Ectodermal cell (in vitro differentiated cells): ENCODE measurements around the gene HOXD9. TPM values are rescaled to one million over a fixed set of nuclear protein-coding genes. Genes with fewer than 3 reads are reported as not detected.
A peak's percentile ranks its signal among the peaks of the same experiment; 100 is the strongest.

Source experiments
- H3K27ac ChIP-seq: 2 replicates; pipeline ENCODE4 v1.7.0; 2013; ENCODE audit warnings: mild to moderate bottlenecking, low read depth, low read length; ENCODE audit not compliant: insufficient read depth, poor library complexity, severe bottlenecking
- H3K27me3 ChIP-seq: 2 replicates; pipeline ENCODE4 v1.7.0; 2013; ENCODE audit warnings: mild to moderate bottlenecking, low read length; ENCODE audit not compliant: insufficient read depth, control insufficient read depth, poor library complexity, severe bottlenecking
- H3K36me3 ChIP-seq: one replicate; pipeline ENCODE4 v1.7.0; 2013; ENCODE audit warnings: low read length; ENCODE audit not compliant: control insufficient read depth, insufficient read depth
- H3K4me1 ChIP-seq: one replicate; pipeline ENCODE4 v1.7.0; 2013; ENCODE audit warnings: low read length; ENCODE audit not compliant: control insufficient read depth, insufficient read depth
- H3K4me3 ChIP-seq: 2 replicates; pipeline ENCODE4 v1.7.0; 2013; ENCODE audit warnings: low read depth, low read length, control low read depth; ENCODE audit not compliant: insufficient read depth
- H3K9me3 ChIP-seq: 2 replicates; pipeline ENCODE4 v1.7.0; 2013; ENCODE audit warnings: mild to moderate bottlenecking, low read length, moderate library complexity; ENCODE audit not compliant: control insufficient read depth
- WGBS, 2 experiments: methylation state at CpG; one replicate each; pipeline ENCODE4 v1.1.7; 2013; ENCODE audit warnings: missing lambda C conversion rate in 2 of 2; 5-methylcytosine and 5-hydroxymethylcytosine counted together
- polyA plus RNA-seq, 4 experiments: library from polyadenylated mRNA; stranded (reverse); fragments of 50-300 nt; gene quantifications; one replicate each; pipeline ENCODE4 v1.2.3, GENCODE V29; 2013

HOXD9 gene
- not detected for polyA plus RNA-seq (2013, experiment 1 of 4)
- polyA plus RNA-seq (2013, experiment 2 of 4) = not detected
- not detected for polyA plus RNA-seq (2013, experiment 3 of 4)
- 0.12 TPM for polyA plus RNA-seq (2013, experiment 4 of 4)

DNA sequence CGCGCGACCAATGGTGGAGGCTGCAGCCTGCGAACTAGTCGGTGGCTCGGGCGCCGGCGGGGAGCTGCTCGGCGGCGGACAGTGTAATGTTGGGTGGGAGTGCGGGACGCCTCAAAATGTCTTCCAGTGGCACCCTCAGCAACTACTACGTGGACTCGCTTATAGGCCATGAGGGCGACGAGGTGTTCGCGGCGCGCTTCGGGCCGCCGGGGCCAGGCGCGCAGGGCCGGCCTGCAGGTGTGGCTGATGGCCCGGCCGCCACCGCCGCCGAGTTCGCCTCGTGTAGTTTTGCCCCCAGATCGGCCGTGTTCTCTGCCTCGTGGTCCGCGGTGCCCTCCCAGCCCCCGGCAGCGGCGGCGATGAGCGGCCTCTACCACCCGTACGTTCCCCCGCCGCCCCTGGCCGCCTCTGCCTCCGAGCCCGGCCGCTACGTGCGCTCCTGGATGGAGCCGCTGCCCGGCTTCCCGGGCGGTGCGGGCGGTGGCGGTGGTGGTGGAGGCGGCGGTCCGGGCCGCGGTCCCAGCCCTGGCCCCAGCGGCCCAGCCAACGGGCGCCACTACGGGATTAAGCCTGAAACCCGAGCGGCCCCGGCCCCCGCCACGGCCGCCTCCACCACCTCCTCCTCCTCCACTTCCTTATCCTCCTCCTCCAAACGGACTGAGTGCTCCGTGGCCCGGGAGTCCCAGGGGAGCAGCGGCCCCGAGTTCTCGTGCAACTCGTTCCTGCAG lies at the start of gene HOXD9:
HOXD9 (plus strand) TSS at position 37 of the 728 bp plus-strand sequence; CDS start at position 87, 50 bp downstream.
- H3K4me3 ChIP-seq = peak within 1 kb of the TSS; percentile 24
- WGBS, 2 experiments = 1% methylated on average over 84 of the region's 84 CpGs
- H3K4me1 ChIP-seq = no peaks in the 10 kb centered on the region
- H3K27ac ChIP-seq = no peak within 1 kb of the TSS
- no peaks in the 10 kb centered on the region for H3K9me3 ChIP-seq
- no peaks in the 10 kb centered on the region for H3K36me3 ChIP-seq
- peaks cover 100% of the 10 kb centered on the region for H3K27me3 ChIP-seq

DNA sequence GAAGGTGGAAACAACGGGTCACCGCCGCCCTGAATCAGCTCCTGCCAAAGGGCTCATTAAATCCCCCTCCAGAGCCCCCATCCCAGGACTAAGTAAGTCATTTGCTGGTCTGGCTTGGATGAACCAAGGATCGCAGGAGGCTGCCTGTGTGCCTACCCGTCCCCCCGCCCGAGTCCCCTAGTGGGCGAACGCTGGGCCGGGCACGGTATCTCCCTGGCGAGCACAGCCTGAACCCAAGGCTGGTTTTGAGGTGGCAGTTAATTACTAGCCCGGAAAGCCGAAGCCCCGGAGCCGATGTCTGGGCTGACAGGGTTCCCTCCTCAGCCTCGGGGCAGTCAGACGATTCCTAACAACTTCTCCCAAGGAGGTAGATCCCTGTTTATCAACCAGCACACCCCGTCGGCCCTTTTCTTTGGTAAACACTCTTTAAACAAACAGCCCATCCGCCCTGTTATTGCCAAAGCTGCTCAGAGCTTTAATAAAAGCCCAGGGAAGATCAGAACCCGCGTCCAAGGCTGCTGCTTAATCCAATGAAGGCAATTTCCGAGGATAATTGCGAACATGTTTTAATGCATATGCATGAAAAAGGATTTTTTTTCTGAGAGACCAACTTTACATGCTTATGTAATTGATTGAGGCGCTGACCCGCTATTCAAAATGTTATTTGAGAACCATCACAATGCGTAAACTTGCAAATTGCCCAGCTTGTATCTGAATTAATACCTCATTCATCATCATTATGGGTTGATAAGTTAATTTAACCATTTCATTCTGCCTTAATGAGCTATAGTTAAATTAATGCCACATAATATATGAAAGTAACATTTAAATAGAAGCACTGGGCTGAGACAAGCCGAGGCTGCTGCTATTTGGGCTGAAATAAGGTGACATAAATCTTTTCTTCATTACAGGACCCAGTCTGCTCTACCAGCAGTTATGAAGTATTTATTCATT lies 49.3 kb upstream of the HOXD9 start:
- no peaks in the 10 kb centered on the region for H3K4me1 ChIP-seq
- no peaks in the 10 kb centered on the region for H3K36me3 ChIP-seq
- H3K9me3 ChIP-seq = no peaks in the 10 kb centered on the region
- H3K27me3 ChIP-seq = peaks cover 99% of the 10 kb centered on the region
- 78% methylated on average over 29 of the region's 29 CpGs for WGBS, 2 experiments
- H3K27ac ChIP-seq = no peak overlapping the region
- H3K4me3 ChIP-seq = no peak overlapping the region

DNA sequence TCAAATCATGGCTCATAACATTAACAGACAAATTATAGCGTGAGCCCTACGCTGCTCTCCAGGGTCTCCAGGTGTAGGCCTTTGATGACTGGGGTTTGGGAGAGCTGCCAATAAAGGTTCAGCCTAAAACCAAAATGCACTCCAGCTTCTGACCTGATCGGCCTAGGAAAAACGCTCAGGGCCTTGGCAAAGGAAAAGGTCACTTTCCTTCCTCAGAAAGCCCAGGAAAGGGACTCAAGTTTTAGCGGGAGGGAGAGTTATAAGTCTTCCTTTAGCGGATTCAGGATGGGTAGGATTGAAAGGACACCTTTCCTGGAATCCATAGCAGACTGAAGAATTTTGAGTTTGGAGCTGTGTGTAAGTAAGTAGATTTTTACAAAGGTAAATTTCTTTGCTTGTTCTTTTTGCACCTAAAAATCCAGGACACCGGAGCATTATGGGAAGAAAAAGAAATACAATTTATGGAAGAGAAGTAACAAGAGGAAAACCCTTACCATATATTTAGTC lies 47.5 kb upstream of the HOXD9 start:
- no peaks in the 10 kb centered on the region for H3K36me3 ChIP-seq
- no peak overlapping the region for H3K4me3 ChIP-seq
- H3K4me1 ChIP-seq = no peaks in the 10 kb centered on the region
- H3K27ac ChIP-seq = no peak overlapping the region
- WGBS, 2 experiments = 69 to 70% methylated on average over 6 of the region's 7 CpGs
- H3K9me3 ChIP-seq = no peaks in the 10 kb centered on the region
- peaks cover 99% of the 10 kb centered on the region for H3K27me3 ChIP-seq

DNA sequence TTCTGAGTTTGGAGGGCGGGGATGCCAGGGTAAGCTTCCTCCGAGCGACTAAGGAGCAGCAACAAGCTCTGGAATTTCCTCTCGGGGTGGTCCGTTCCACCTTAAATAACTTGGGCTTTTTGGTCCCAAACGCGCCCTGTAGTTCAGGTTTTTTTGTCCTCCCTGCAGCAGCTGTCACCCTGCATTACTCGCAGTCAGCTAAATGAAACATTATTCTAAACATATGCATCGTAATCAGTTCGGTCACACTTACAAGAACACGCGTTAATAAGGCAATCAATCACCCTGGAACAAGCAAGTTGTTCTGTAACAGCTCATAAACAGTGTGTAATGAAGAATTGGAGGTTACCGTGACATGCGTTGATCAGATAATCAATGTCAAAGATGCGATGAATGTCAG lies 47.0 kb upstream of the HOXD9 start:
- peaks cover 1% of the 10 kb centered on the region for H3K4me1 ChIP-seq
- no peak overlapping the region for H3K27ac ChIP-seq
- no peaks in the 10 kb centered on the region for H3K36me3 ChIP-seq
- 29 to 31% methylated on average over 15 of the region's 15 CpGs for WGBS, 2 experiments
- H3K27me3 ChIP-seq = peaks cover 99% of the 10 kb centered on the region
- no peaks in the 10 kb centered on the region for H3K9me3 ChIP-seq
- H3K4me3 ChIP-seq = no peak overlapping the region

DNA sequence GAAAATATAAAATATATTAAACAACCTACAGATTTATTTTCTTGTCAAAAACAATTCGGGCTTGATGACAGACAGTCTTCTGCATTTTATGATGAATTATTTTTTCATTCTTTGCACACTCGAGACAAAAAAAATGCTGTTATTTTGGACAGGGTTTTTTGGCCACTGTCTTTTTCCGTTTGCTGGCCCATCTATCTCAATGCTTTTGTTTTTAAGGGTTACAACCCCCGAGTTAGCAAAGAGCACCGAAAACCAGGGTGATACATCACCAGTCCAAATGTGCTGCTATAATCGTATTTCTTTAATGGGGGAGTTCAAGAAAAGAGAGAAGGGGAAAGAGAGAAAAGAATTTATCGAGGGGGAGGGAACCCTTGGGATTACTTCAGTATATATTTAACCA lies 46.5 kb upstream of the HOXD9 start:
- H3K27me3 ChIP-seq = peaks cover 99% of the 10 kb centered on the region
- H3K9me3 ChIP-seq = no peaks in the 10 kb centered on the region
- H3K27ac ChIP-seq = no peak overlapping the region
- 64 to 70% methylated on average over 7 of the region's 7 CpGs for WGBS, 2 experiments
- no peak overlapping the region for H3K4me3 ChIP-seq
- no peaks in the 10 kb centered on the region for H3K36me3 ChIP-seq
- H3K4me1 ChIP-seq = peaks cover 4% of the 10 kb centered on the region

DNA sequence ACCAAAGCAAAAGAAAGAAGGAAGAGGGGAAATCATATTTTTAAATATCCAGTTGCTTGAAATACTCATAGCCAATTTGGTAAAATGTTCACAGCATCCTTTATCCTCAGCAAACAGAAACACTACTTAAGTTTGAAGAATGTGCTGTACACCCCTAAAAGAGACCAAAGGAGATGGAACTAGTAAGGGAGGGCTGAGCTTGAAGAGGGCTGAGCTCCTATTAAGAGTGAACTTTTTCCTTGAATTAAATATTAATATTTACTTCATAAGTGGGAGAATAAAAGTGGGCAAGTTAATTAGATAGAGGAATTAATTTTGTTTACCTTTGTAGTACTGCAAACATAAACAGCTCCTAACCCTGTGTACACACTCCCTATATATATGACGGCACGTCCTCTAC lies 45.7 kb upstream of the HOXD9 start:
- Histone ChIP-seq H3K36me3 (no peaks in the 10 kb centered on the region), H3K9me3 (no peaks in the 10 kb centered on the region), H3K27me3 (peaks cover 100% of the 10 kb centered on the region), H3K27ac (no peak overlapping the region), H3K4me3 (no peak overlapping the region), H3K4me1 (peaks cover 4% of the 10 kb centered on the region)
- WGBS, 2 experiments = 77 to 85% methylated on average over 2 of the region's 2 CpGs

DNA sequence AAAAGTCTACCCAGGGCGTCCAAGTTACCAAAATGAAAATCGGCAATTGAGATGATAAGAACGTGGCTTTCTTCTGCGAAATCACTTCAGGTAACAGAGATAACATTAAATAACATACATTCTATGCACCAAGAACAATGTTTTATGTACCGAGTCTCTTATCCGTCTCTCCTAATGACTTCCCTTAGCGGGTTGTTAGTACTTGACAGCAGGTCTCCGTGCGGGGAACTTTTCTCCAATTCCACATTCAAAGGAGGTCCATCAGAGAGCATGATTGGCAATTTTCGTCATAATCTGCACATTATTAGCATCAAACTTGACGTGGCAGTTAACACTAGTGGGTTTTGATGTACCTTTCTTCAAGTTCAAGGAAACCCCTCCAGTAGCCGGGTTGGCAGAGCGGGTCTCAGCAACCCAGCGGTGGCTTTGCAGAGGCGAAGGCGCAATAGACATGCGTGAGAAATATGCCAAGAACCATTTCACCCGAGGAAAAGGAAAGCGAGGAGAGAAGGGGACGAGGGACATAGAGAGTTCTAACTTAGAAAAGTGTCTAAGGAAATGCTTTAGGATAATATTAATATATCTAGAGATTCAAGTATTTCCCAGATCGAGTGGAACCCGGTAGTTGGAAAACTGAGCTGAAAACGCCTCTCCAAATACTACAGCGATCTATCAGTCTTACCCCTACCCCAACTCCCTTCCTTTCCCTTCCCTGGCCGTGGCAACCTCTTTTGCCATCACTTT lies 43.8 kb upstream of the HOXD9 start:
- Histone ChIP-seq H3K27ac (no peak overlapping the region), H3K9me3 (no peaks in the 10 kb centered on the region), H3K4me1 (peaks cover 10% of the 10 kb centered on the region), H3K36me3 (no peaks in the 10 kb centered on the region), H3K4me3 (peak overlapping the region; percentile 25), H3K27me3 (peaks cover 100% of the 10 kb centered on the region)
- 9% methylated on average over 25 of the region's 25 CpGs for WGBS, 2 experiments

DNA sequence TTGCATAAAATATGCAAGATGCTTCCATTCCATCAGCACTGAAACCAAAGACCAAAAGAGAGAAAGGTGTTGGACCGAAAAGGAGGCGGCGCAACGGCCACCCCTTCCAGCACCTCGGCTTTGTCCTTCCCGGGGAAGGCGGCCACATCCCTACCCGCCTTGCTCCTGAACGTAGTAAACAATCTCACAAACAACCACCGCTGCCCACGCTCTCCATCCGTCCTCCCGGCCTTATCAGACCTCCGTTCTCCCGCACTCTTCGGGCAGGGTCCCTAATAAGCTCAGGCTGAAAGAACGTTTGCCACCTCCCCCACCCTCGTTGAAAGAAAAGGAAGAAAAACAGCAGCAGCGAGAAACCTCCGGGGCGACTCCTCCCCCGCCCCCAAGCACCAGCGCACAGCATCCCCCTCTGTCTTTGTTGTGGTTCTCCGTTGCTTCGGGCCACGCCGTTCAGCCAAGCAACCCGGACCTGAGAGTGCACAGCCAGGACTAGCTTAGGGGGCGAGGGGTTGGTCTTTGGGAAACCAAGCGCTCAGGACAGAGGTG lies 43.2 kb upstream of the HOXD9 start:
- WGBS, 2 experiments = 1% methylated on average over 30 of the region's 30 CpGs
- H3K27ac ChIP-seq = no peak overlapping the region
- peaks cover 100% of the 10 kb centered on the region for H3K27me3 ChIP-seq
- peaks cover 10% of the 10 kb centered on the region for H3K4me1 ChIP-seq
- H3K36me3 ChIP-seq = no peaks in the 10 kb centered on the region
- H3K4me3 ChIP-seq = peak overlapping the region; percentile 25
- H3K9me3 ChIP-seq = no peaks in the 10 kb centered on the region

DNA sequence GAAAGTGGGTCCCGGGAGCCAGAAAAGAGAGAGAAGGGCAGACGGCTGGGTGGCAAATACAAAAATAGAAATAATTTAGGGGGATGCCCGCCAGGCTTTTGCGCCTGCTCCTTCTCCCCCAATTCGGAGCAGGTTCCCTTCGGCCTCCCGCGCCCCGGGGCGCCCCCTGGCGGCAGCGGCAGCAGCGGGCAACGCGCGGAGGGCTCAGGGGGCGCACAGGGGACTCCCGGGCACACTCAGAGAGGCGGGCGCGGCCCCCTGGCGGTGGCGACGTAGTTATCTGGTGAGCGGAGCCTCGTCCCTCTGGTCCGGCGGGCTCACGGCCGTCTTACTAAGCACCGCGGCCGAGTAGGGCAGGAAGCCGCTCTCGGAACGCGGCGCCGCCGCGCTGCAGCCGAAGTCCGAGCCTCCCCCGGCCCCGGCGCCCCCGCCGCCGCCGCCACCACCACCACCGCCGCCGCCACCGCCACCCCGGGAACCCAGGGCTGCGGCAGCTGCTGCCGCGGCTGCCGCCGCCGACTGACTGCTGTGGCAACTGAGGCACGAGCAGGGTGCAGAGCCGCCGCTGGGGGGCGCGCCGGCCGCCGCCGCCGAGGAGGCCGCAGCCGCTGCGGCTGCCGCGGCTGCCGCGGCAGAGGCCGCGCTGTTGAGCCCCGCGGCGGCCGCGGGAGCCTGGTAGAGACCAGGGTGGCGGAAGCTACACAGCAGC lies 42.5 kb upstream of the HOXD9 start:
- no peak overlapping the region for H3K27ac ChIP-seq
- no peaks in the 10 kb centered on the region for H3K9me3 ChIP-seq
- WGBS, 2 experiments = 1% methylated on average over 81 to 86 of the region's 86 CpGs

More for the DNA sequence above, 42.5 kb upstream of the HOXD9 start:
- H3K27me3 ChIP-seq = peaks cover 100% of the 10 kb centered on the region
- peak overlapping the region; percentile 26 for H3K4me3 ChIP-seq
- H3K4me1 ChIP-seq = peaks cover 10% of the 10 kb centered on the region
- H3K36me3 ChIP-seq = no peaks in the 10 kb centered on the region
